ENCODE results near the gene CDH5. TPM values are rescaled to one million over a fixed set of nuclear protein-coding genes. Genes with fewer than 3 reads are reported as not detected.

CDH5 gene
- total RNA-seq, 1 experiment from 2014 or later: 0.28 TPM

- TF ChIP-seq MAX (CRISPR knock-in tag; IDR thresholded peaks at IDR 0.05) (no peak), ETV6 (CRISPR knock-in tag; IDR thresholded peaks at IDR 0.05) (0 out of 2 replicates have a peak, but pooled peaks have one; percentile 33), FOXK1 (CRISPR knock-in tag; IDR thresholded peaks at IDR 0.05) (no peak), SOX15 (CRISPR knock-in tag; IDR thresholded peaks at IDR 0.05) (no peak), ZNF317 (CRISPR knock-in tag; IDR thresholded peaks at IDR 0.05; ENCODE audit: borderline replicate concordance, low read depth) (no peak), CREM (CRISPR knock-in tag; IDR thresholded peaks at IDR 0.05) (no peak), FOXP1 (CRISPR knock-in tag; IDR thresholded peaks at IDR 0.05; ENCODE audit: borderline replicate concordance) (peak; percentile 13; the same call in 1 of the 2 replicates), SMAD4 (CRISPR knock-in tag; IDR thresholded peaks at IDR 0.05) (no peak), ZMAT4 (CRISPR knock-in tag; IDR thresholded peaks at IDR 0.05) (no peak)
Measured at GRCh38 chr16:66427871-66428681, 61.6 kb downstream of the CDH5 start (continued).

- no peak for ATAC-seq
Measured at GRCh38 chr16:66428682-66429251, 62.3 kb downstream of the CDH5 start.

GRCh38 chr16:66429290-66429962, 62.9 kb downstream of the CDH5 start:
- Mint-ChIP-seq H3K4me1 (peaks cover 19% of the 10 kb centered on the region), H3K27me3 (ENCODE audit: low read depth) (peaks cover 74% of the 10 kb centered on the region), H3K4me3 (no peak overlapping the region), H3K36me3 (no peaks in the 10 kb centered on the region), H3K9me3 (no peaks in the 10 kb centered on the region), H3K27ac (no peak overlapping the region)
- DNase-seq (ENCODE audit: low spot score) (no peak), ATAC-seq (no peak)
- TF ChIP-seq CBFB (CRISPR knock-in tag; IDR thresholded peaks at IDR 0.05; ENCODE audit: low read depth) (no peak), GTF2I (CRISPR knock-in tag; conservative IDR thresholded peaks at IDR 0.05) (no peak), NR3C1 (CRISPR knock-in tag; conservative IDR thresholded peaks at IDR 0.05; ENCODE audit: low read depth) (no peak)
- TF ChIP-seq, protein P1, sequence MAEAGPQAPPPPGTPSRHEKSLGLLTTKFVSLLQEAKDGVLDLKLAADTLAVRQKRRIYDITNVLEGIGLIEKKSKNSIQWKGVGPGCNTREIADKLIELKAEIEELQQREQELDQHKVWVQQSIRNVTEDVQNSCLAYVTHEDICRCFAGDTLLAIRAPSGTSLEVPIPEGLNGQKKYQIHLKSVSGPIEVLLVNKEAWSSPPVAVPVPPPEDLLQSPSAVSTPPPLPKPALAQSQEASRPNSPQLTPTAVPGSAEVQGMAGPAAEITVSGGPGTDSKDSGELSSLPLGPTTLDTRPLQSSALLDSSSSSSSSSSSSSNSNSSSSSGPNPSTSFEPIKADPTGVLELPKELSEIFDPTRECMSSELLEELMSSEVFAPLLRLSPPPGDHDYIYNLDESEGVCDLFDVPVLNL (CRISPR knock-in tag; IDR thresholded peaks at IDR 0.05; ENCODE audit: borderline replicate concordance, low read depth): no peak
- TF ChIP-seq, protein P2, sequence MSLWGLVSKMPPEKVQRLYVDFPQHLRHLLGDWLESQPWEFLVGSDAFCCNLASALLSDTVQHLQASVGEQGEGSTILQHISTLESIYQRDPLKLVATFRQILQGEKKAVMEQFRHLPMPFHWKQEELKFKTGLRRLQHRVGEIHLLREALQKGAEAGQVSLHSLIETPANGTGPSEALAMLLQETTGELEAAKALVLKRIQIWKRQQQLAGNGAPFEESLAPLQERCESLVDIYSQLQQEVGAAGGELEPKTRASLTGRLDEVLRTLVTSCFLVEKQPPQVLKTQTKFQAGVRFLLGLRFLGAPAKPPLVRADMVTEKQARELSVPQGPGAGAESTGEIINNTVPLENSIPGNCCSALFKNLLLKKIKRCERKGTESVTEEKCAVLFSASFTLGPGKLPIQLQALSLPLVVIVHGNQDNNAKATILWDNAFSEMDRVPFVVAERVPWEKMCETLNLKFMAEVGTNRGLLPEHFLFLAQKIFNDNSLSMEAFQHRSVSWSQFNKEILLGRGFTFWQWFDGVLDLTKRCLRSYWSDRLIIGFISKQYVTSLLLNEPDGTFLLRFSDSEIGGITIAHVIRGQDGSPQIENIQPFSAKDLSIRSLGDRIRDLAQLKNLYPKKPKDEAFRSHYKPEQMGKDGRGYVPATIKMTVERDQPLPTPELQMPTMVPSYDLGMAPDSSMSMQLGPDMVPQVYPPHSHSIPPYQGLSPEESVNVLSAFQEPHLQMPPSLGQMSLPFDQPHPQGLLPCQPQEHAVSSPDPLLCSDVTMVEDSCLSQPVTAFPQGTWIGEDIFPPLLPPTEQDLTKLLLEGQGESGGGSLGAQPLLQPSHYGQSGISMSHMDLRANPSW (CRISPR knock-in tag; conservative IDR thresholded peaks at IDR 0.05; ENCODE audit: low read depth): no peak
- CTCF ChIA-PET: interaction anchor here (0.7 to 3.7 kb wide), 5 partner anchors 15 to 122 kb away, joined by 3 to 12 read pairs (median 3); no protein-coding TSS in a partner anchor
- POLR2A ChIA-PET: interaction anchor here (0.5 kb wide), 1 partner anchor 44 kb away, joined by 3 read pairs; no protein-coding TSS in a partner anchor

More at GRCh38 chr16:66428682-66429251, 62.3 kb downstream of the CDH5 start:
- Mint-ChIP-seq H3K36me3 (no peaks in the 10 kb centered on the region), H3K27ac (no peak overlapping the region), H3K4me3 (peak overlapping the region; percentile 59), H3K27me3 (ENCODE audit: low read depth) (peaks cover 81% of the 10 kb centered on the region), H3K4me1 (peaks cover 19% of the 10 kb centered on the region), H3K9me3 (no peaks in the 10 kb centered on the region)
- no peak for DNase-seq (ENCODE audit: low spot score)
- CTCF ChIA-PET: interaction anchor here (0.8 to 3.7 kb wide), 5 partner anchors 16 to 121 kb away, joined by 3 to 12 read pairs (median 7); no protein-coding TSS in a partner anchor
- POLR2A ChIA-PET: interaction anchor here (0.5 kb wide), 1 partner anchor 45 kb away, joined by 3 read pairs; no protein-coding TSS in a partner anchor
- 0 out of 2 replicates have a peak, but pooled peaks have one; percentile 19 for TF ChIP-seq ZNF263 (CRISPR knock-in tag; IDR thresholded peaks at IDR 0.05; ENCODE audit: low read depth)
- TF ChIP-seq JUN (CRISPR knock-in tag; IDR thresholded peaks at IDR 0.05): no peak

Data from WTC11 (cell line).